GM10248 (cell line): ENCODE measurements around the gene TLR9.

Experiments used
- CTCF ChIA-PET: fragments of 300-600 bp; sonication (Branson Sonifier 250); formaldehyde crosslinking; extraction: SDS; loops from one replicate; lab custom pipeline; 2021; ENCODE audit warnings: antibody characterized with exemption; lab: Yijun Ruan, JAX
- POLR2A ChIA-PET: fragments of 350-650 bp; sonication (Branson Sonifier 250); formaldehyde crosslinking; extraction: SDS; loops from one replicate; lab custom pipeline; 2020; ENCODE audit warnings: antibody characterized with exemption; lab: Yijun Ruan, JAX
- DNase-seq: peaks from one replicate; pipeline ENCODE4 v3.0.0; 2012; ENCODE audit errors: extremely low spot score
- CTCF ChIP-seq: IDR thresholded peaks from 2 replicates; pipeline ENCODE4 v1.5.1; 2012; ENCODE audit warnings: mild to moderate bottlenecking, low read depth; ENCODE audit errors: extremely low read depth, missing control alignments, control extremely low read depth

The TLR9 gene

GRCh38 chr3:52172262-52172757 is 53.1 kb downstream of the TLR9 start:
- no peak for TF ChIP-seq CTCF
- CTCF ChIA-PET, result interaction anchor here (0.8 to 2.9 kb wide), 4 partner anchors 10 to 49 kb away, joined by 3 to 16 read pairs (median 4); no protein-coding TSS in a partner anchor
- POLR2A ChIA-PET, result no interaction called here
- no peak for DNase-seq

GRCh38 chr3:52171514-52172261 is 53.8 kb downstream of the TLR9 start:
- DNase-seq, result no peak
- ChIA-PET POLR2A (no interaction called here), CTCF (interaction anchor here (1.0 to 2.9 kb wide), 5 partner anchors 10 to 171 kb away, joined by 3 to 16 read pairs (median 5); no protein-coding TSS in a partner anchor)
- TF ChIP-seq CTCF, result no peak
